DMS79 (cell line): ENCODE data around the gene SAP30L.
A peak's percentile ranks its signal among the peaks of the same experiment; 100 is the strongest.

Experiments
- DNase-seq: peaks from one replicate; lab custom pipeline; 2025; lab: John Stamatoyannopoulos, UW

SAP30L gene, protein sequence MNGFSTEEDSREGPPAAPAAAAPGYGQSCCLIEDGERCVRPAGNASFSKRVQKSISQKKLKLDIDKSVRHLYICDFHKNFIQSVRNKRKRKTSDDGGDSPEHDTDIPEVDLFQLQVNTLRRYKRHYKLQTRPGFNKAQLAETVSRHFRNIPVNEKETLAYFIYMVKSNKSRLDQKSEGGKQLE

DNA sequence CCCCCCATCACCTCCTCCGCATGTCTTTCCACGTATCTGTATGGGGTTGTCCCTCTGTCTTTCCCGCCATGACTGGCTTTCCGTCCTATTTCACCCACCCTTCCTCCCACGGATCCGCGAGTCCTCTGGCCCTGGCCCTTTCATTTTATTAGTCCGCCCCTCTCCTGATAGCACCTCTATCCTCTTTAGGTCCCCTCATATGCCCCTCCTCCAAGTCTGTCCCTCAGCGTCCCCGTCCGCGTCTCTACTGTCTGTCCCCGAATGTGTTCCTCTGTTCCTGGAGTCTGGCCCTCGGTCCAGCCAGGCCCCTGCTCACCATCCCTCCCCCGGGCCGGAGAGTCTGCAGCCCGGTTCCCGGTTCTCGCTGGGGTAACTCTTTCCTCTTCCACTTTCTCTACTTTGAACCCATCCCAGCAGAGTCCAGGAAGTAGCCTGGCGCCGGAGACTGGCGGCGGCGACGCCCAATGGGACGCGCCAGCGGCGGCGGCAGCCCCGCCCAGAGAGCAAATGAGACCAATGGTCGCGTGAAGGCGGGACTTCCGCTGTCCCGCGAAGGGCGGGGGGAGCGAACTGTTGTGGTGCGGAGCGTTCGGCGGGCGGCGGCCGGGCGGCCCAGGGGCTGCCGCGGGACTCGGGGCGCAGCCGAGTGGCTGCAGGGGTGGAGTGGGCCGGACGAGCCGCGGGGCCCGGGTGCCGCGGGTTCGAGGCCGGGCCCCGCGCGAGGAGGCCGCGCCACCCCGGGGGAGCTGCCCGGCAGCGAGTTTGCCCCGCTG is at the start of gene SAP30L:
SAP30L (plus strand) TSS at position 576 of the 773 bp plus-strand sequence. CDS start 608 bp downstream, outside the sequence.
- DNase-seq = peak; percentile 36

DNA sequence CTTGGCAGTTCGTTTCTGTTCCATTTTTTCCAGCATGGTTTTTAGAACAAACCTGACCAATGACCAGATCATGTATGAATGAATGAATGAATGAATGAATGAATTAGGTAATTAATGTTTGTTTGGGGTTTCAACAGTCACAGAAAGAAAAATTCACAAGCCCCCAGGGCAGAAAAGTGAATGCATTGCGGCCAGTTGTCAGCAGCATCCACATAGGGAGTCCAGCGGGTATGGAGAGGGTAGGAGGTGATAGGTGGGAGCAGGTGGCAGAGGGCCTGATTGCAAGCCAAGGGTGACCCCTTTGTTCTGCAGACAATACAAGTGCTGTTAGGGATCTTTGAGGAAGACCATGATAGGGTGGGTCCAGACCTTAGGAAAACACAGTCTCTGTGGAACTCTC is 49.7 kb upstream of the SAP30L start:
- DNase-seq = no peak

DNA sequence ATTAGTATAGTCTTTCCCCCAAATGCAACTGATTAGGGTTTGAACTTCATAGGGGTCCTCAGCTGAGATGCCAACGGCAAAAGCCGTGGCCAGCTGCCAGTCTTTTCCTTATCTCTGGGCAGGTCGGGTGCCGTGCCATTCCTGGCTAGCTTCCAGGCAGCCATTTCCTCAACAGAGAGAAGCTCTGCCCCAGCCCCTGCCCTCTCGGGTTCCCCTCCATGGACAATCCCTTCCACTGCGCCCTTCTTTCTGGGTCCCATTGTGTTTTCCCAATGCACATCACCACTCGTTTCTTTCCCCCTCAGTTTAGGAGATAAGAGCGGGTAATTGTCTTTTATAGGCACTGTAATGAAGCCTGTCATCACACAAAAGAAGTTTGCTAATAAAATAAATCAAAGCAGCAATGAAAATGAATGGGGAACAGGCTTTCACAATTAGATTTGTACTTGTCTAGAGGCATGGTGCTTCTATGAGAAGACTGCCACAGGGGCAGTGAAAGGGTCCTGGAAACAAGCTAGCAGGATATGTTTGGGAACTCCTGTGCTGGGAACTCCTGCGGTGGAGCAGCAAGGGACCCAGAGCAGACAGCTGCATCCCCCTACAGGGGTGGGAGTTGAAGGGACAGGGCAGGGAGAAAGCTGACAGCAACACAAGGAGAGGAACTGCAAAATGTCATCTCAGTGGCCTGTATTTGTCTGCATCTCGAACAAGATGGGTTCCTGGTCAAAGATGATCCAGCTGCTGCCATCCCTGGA is 48.0 kb upstream of the SAP30L start:
- peak; percentile 23 for DNase-seq

DNA sequence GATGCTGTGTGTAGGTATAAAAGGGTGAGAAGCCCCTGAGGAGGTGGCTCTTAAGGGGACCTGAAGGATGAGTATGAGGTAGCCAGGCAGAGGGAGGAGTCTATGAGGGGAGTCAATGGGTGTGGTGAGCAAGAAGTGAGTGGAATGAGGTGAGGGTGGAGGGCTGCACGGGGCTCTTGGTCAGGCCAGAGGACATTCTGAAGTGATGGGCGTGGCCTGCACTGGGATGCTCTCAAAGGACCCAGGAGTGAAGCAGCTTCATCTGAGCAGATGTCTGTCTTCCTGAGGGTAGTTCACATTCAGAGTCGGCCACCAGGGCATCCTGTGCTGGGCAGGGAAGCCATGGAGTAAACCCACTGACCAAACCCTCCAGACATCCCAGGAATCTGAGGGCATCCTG is 45.1 kb upstream of the SAP30L start:
- DNase-seq = no peak

DNA sequence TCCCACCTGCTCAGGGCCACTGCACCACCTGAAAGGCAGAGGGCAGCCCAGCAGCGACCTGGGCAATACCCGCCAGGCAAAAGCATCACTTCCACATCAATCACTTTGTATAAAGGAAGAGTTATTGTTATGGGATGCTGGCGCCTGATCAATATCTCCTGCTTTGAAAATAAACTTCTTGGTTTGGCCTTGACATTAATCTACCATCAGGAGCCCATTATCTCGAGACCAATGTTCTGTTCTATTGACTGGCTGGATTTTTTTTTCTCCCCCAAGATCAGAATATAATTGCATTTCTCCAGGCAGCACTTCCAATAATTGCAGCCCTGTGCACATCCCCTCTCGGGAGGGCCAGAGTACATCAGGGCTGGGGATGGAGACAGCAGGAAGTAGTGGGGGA is 44.4 kb upstream of the SAP30L start:
- no peak for DNase-seq

- no peak for DNase-seq
Observed at GRCh38 chr5:154401931-154402330, 43.9 kb upstream of the SAP30L start.

- no peak for DNase-seq
Observed at GRCh38 chr5:154402611-154403010, 43.2 kb upstream of the SAP30L start.

GRCh38 chr5:154403234-154403633 is 42.6 kb upstream of the SAP30L start:
- DNase-seq = no peak

DNA sequence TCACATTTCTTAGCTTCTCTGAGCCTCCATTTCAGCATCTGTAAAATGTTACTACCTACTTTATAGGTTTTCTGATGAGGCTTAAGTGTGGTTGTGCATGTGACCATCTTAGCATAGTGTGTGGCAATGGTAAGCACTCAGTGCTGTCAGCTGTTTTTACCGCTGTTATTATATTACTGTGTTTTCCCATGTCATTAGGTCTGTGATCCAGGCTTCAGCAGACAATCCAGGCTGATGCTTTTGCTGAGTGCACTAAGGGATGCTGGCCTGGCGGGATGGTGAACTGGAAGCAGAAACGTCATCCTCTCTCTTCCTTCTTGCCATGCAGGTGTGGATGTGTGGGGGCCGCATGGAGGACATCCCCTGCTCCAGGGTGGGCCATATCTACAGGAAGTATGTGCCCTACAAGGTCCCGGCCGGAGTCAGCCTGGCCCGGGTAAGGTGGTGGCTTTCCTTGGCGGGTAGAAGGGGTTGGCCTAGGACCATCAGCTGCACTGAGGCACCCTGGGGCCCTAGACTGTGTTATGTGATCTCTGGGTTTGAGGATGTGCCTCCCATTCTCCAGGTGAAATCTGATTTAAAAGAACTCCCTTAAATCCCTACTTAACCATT is 41.9 kb upstream of the SAP30L start:
- DNase-seq = no peak

DNA sequence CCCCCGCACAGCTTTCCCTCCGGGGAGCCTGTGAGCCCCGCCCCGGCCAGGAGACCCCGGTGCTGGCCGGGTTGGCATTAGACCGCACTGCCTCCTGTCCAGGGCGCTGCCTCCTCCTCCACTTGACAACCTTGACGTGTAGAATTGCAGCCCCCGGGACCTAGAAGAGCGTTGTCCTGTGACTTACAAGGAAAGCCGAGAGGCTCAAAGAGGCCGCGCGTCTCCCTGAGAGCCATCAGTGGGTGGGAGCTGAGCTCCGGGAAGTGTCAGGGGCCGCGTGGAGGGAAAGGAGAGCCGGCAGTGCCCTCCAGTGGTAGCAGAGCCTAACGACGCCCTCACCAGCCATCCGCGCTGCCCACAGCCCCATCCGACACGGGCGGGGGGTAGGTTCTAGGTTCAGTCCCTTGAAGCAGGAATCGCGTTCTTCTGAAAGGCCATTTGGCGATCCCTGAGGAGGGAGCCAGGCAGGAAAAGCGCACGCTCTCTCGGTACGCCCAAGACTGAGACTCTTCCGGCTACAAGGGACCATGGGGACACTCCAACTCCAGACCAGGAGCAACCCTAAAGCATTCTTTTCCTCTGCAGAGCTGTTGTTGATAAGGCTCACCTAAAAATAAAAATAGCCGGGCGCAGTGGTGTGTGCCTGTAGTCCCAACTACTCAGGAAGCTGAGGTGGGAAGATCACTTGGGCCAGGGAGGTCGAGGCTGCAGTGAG is 40.6 kb upstream of the SAP30L start:
- peak; percentile 59 for DNase-seq

GRCh38 chr5:154406231-154406630 is 39.6 kb upstream of the SAP30L start:
- no peak for DNase-seq

- no peak for DNase-seq
Observed at GRCh38 chr5:154406826-154407225, 39.0 kb upstream of the SAP30L start.

DNA sequence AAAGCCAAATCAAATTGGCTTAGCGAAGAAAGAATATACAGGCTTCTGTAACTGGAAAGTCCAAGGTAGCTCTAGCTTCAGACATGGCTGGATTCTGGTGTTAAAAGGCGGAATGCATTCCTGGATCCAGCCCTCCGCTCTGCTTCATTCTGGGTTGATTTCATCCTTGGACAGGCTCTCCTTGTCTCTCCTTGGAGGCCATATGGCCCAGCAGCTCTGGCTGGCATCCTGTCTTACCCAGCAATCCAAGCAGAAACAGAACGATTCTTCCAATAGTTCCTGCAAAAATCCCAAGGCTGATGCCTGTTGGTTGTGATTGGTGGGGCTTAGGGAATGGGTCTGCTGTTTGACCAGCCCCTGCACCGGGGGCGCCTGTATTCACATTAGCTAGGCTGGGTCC is 37.0 kb upstream of the SAP30L start:
- no peak for DNase-seq

GRCh38 chr5:154409230-154409840 is 36.5 kb upstream of the SAP30L start:
- DNase-seq = no peak

DNA sequence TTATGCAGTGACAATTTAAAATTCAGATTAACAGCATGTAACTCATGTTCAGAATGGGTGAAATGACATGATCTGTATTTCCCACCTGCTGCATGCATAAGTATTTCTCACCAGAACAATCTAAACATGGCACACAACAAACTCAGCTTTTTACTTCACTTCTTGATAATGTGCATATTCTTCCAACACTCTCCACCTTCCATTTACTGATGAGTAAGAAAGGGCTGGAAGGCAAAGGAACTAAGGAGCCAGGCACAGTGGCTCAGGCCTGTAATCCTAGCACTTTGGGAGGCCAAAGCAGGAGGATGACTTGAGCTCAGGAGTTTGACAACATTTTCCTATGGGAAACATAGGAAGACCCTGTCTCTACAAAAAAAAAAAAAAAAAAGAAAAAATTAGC is 35.8 kb upstream of the SAP30L start:
- DNase-seq = no peak

- no peak for DNase-seq
Observed at GRCh38 chr5:154410786-154411185, 35.0 kb upstream of the SAP30L start.

- DNase-seq = no peak
Observed at GRCh38 chr5:154411338-154411737, 34.5 kb upstream of the SAP30L start.

- no peak for DNase-seq
Observed at GRCh38 chr5:154412316-154412715, 33.5 kb upstream of the SAP30L start.

DNA sequence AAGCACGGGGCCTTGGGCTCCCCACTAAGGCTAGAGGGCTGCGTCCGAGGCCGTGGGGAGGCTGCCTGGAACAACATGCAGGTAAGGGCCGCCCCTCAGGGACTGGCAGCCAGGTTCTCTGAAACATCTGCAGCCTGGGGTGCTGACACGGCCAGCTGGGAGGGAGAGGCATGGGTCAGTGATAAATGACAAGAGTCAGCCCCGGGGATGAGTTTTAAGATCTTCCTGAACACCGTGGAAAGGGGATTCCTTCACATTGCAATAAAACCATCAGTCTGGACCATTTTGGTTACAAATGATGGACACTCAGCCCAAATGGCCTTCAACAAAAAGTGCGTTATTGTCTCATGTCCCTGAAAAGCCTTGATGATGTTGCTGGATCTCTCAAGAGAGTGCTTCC is 32.9 kb upstream of the SAP30L start:
- DNase-seq = no peak

DNA sequence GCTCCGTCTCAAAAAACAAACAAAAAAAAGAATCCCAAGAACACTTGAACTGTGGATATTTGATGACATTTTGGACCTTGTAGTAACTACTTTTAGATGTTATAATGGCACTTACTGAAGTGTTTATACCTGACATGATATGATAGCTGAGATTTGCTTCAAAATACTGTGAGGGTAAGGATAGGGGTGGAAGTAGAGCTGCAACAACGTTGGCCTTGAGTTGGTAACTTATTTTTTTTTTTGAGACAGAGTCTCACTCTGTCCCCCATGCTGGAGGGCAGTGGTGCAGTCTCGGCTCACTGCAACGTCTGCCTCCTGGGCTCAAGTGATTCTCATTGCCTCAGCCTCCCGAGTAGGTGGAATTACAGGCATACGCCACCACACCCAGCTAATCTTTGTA is 30.7 kb upstream of the SAP30L start:
- DNase-seq = no peak

DNA sequence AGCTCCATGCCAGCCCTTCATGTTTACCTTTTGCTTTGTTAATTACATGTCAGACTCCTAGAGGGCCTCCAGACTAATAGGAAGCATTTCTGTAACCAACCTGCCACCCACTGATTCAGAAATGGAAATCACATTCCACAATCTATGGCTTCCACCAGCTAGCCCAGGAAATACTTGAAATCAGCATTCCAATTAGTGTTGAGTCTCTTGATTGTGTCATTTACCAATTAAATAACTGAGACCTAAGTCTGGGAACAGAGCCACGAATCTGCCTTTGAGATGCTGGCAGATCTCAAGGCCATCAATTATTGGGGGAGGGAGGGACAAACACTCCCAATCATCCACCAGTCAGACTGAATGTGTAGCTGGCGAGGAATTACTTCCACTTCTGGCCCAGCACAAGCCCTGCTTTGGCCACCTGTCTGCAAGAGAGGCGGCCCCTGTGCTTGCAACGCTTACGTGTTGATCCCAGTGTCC is 27.4 kb upstream of the SAP30L start:
- no peak for DNase-seq
